ENCODE data around the gene SP2. TPM values are rescaled to one million over a fixed set of nuclear protein-coding genes. Genes with fewer than 3 reads are reported as not detected.
A peak's percentile ranks its signal among the peaks of the same experiment; 100 is the strongest.

SP2 gene
- total and polyA plus RNA-seq, 2 of the 13 experiments (the other 11 are each of a cell fraction or from before 2014, with no cell fraction given), result 1.4 to 4.8 TPM

GRCh38 chr17:47941246-47942095, 45.4 kb downstream of the SP2 start, which contains the start of gene PNPO (continued):
- peak; percentile 88 for TF ChIP-seq ZNF275 (CRISPR knock-in tag; IDR thresholded peaks at IDR 0.05; ENCODE audit: borderline replicate concordance)
- TF ChIP-seq ZFP36 (IDR thresholded peaks at IDR 0.05; ENCODE audit: borderline replicate concordance, low read depth, low read length, partially characterized antibody), result no peak
- TF ChIP-seq ERF (CRISPR knock-in tag; IDR thresholded peaks at IDR 0.05), result peak; percentile 93
- TF ChIP-seq RNF219 (CRISPR knock-in tag; IDR thresholded peaks at IDR 0.05), result peak; percentile 26; the same call in 1 of the 2 replicates
- peak; percentile 75; the same call in 1 of the 2 replicates for TF ChIP-seq CBFB (CRISPR knock-in tag; IDR thresholded peaks at IDR 0.05)
- TF ChIP-seq ZNF574 (CRISPR knock-in tag; IDR thresholded peaks at IDR 0.05), result peak; percentile 91
- peak; percentile 73 for TF ChIP-seq ZNF788 (CRISPR knock-in tag; IDR thresholded peaks at IDR 0.05; ENCODE audit: borderline replicate concordance)
- TF ChIP-seq RCOR2 (CRISPR knock-in tag; IDR thresholded peaks at IDR 0.05), result no peak
- peak; percentile 46; the same call in 1 of the 2 replicates for TF ChIP-seq ZSCAN5A (CRISPR knock-in tag; IDR thresholded peaks at IDR 0.05; ENCODE audit: borderline replicate concordance)
- TF ChIP-seq CENPX (CRISPR knock-in tag; IDR thresholded peaks at IDR 0.05), result no peak
- peak; percentile 79; the same call in 1 of the 2 replicates for TF ChIP-seq REXO4 (CRISPR knock-in tag; IDR thresholded peaks at IDR 0.05; ENCODE audit: borderline replicate concordance)
- peak; percentile 72 for TF ChIP-seq HNRNPLL (IDR thresholded peaks at IDR 0.05; ENCODE audit: low read depth, low read length, poor library complexity, severe bottlenecking)
- TF ChIP-seq NFE2L2 (IDR thresholded peaks at IDR 0.05; ENCODE audit: low read length), result no peak
- peak; percentile 10; the same call in 1 of the 2 replicates for TF ChIP-seq RERE (CRISPR knock-in tag; IDR thresholded peaks at IDR 0.05; ENCODE audit: low read depth)

All from HepG2 (cell line).